SU-DHL-6 (cell line): ENCODE data around the gene PKNOX2.

ENCODE experiments used
- H2AFZ ChIP-seq: fragments of 200-600 bp; sonication (generic); 2 replicates; pipeline ENCODE4 v1.6.1; 2014; ENCODE audit warnings: low read depth, mild to moderate bottlenecking, moderate library complexity, mixed read lengths, antibody characterized with exemption, low read length; ENCODE audit not compliant: severe bottlenecking
- H3F3A ChIP-seq: fragments of 200-600 bp; shearing (Covaris generic); 2 replicates; pipeline ENCODE4 v1.6.0; 2016; ENCODE audit warnings: antibody characterized with exemption, mild to moderate bottlenecking; ENCODE audit not compliant: insufficient read depth
- H3K27ac ChIP-seq: fragments of 200-600 bp; sonication (generic); 2 replicates; pipeline ENCODE4 v1.5.1; 2016; ENCODE audit warnings: low read depth, mild to moderate bottlenecking, low read length, moderate library complexity, mixed read lengths
- H3K27me3 ChIP-seq: fragments of 200-600 bp; sonication (generic), shearing (Covaris generic); 2 replicates; pipeline ENCODE4 v1.6.0; 2014; ENCODE audit warnings: mild to moderate bottlenecking, low read length
- H3K36me3 ChIP-seq: fragments of 200-600 bp; sonication (generic); 2 replicates; pipeline ENCODE4 v1.6.1; 2014; ENCODE audit warnings: mild to moderate bottlenecking, low read length, mixed read lengths
- H3K4me2 ChIP-seq: fragments of 300-600, 200-600 bp; shearing (Covaris generic), sonication (generic); 2 replicates; pipeline ENCODE4 v1.6.0; 2014; ENCODE audit warnings: low read length, low read depth, mild to moderate bottlenecking; ENCODE audit not compliant: poor library complexity, severe bottlenecking
- H3K4me3 ChIP-seq: fragments of 200-600 bp; sonication (generic); 2 replicates; pipeline ENCODE4 v1.5.1; 2014; ENCODE audit warnings: antibody characterized with exemption, low read length, mild to moderate bottlenecking, mixed read lengths; ENCODE audit not compliant: insufficient read depth, poor library complexity, severe bottlenecking
- H3K79me2 ChIP-seq: fragments of 200-600 bp; sonication (generic); 2 replicates; pipeline ENCODE4 v1.6.1; 2014; ENCODE audit warnings: mild to moderate bottlenecking, low read length, moderate library complexity; ENCODE audit not compliant: insufficient read depth
- H3K9ac ChIP-seq: fragments of 200-600 bp; sonication (generic); 2 replicates; pipeline ENCODE4 v1.7.0; 2014; ENCODE audit warnings: mild to moderate bottlenecking, low read length
- H3K9me2 ChIP-seq: fragments of 200-600 bp; sonication (generic); replicated peaks from 2 replicates; pipeline ENCODE4 v1.6.1; 2014; ENCODE audit warnings: low read length; ENCODE audit not compliant: insufficient read depth
- H3K9me3 ChIP-seq: fragments of 200-600 bp; sonication (generic); 2 replicates; pipeline ENCODE4 v1.6.1; 2014; ENCODE audit warnings: low read length, mixed read lengths; ENCODE audit not compliant: insufficient read depth
- H4K20me1 ChIP-seq: fragments of 200-600 bp; sonication (generic); 2 replicates; pipeline ENCODE4 v1.6.1; 2014; ENCODE audit warnings: low read depth, mild to moderate bottlenecking, antibody characterized with exemption, low read length, moderate library complexity, mixed read lengths
- CTCF ChIP-seq: fragments of 200-600 bp; sonication (generic); IDR thresholded peaks from one replicate; pipeline ENCODE4 v1.5.1; 2017; ENCODE audit warnings: antibody characterized with exemption, mild to moderate bottlenecking, low read length, moderate library complexity; ENCODE audit not compliant: insufficient read depth, poor library complexity, severe bottlenecking
- EZH2phosphoT487 ChIP-seq: fragments of 200-600 bp; sonication (generic), shearing (Covaris generic); conservative IDR thresholded peaks from 2 replicates; pipeline ENCODE4 v1.6.1; 2018; ENCODE audit warnings: mild to moderate bottlenecking, antibody characterized with exemption, low read length, moderate library complexity, mixed read lengths

PKNOX2 gene

GRCh38 chr11:125164422-125165110, at the start of gene PKNOX2:
Gene PKNOX2 (plus strand): TSS chr11:125164751. CDS start chr11:125351306, 186,555 bp downstream.
- no peaks in the 10 kb centered on the region for H3K9me3 ChIP-seq
- TF ChIP-seq CTCF (no peak), EZH2phosphoT487 (no peak)
- H3K27ac ChIP-seq, result no peak within 1 kb of the TSS
- H3K79me2 ChIP-seq, result no peaks in the 10 kb centered on the region
- no peaks in the 10 kb centered on the region for H3K9me2 ChIP-seq
- H3K4me2 ChIP-seq, result no peak within 1 kb of the TSS
- no peak within 1 kb of the TSS for H3K4me3 ChIP-seq
- no peak within 1 kb of the TSS for H3K9ac ChIP-seq
- H3F3A ChIP-seq, result no peaks in the 10 kb centered on the region
- no peak within 1 kb of the TSS for H2AFZ ChIP-seq
- no peaks in the 10 kb centered on the region for H3K27me3 ChIP-seq
- H4K20me1 ChIP-seq, result no peaks in the 10 kb centered on the region
- H3K36me3 ChIP-seq, result no peaks in the 10 kb centered on the region

GRCh38 chr11:125117429-125117828, 47.1 kb upstream of the PKNOX2 start:
- H3K4me2 ChIP-seq, result no peak overlapping the region
- H3K9me3 ChIP-seq, result no peaks in the 10 kb centered on the region
- H3K9me2 ChIP-seq, result no peaks in the 10 kb centered on the region
- TF ChIP-seq CTCF (no peak), EZH2phosphoT487 (no peak)
- no peak overlapping the region for H3K4me3 ChIP-seq
- no peak overlapping the region for H3K9ac ChIP-seq
- no peaks in the 10 kb centered on the region for H3K36me3 ChIP-seq
- peaks cover 2% of the 10 kb centered on the region; the same call in 1 of the 2 replicates for H3F3A ChIP-seq
- no peaks in the 10 kb centered on the region for H3K79me2 ChIP-seq
- no peaks in the 10 kb centered on the region for H3K27me3 ChIP-seq
- H3K27ac ChIP-seq, result no peak overlapping the region
- H4K20me1 ChIP-seq, result no peaks in the 10 kb centered on the region
- H2AFZ ChIP-seq, result no peak overlapping the region

- H3K27me3 ChIP-seq, result no peaks in the 10 kb centered on the region
- no peaks in the 10 kb centered on the region for H3F3A ChIP-seq
- H3K27ac ChIP-seq, result no peak overlapping the region
- no peak overlapping the region for H3K4me3 ChIP-seq
- no peaks in the 10 kb centered on the region for H3K9me2 ChIP-seq
- TF ChIP-seq EZH2phosphoT487 (no peak), CTCF (no peak)
- no peaks in the 10 kb centered on the region for H3K79me2 ChIP-seq
- H4K20me1 ChIP-seq, result no peaks in the 10 kb centered on the region
- peak overlapping the region; percentile 61 for H2AFZ ChIP-seq
- no peaks in the 10 kb centered on the region for H3K36me3 ChIP-seq
- H3K9ac ChIP-seq, result no peak overlapping the region
- peak overlapping the region; percentile 29 for H3K4me2 ChIP-seq
- H3K9me3 ChIP-seq, result no peaks in the 10 kb centered on the region
Observed at GRCh38 chr11:125123194-125123946, 41.2 kb upstream of the PKNOX2 start.
